ENCODE results near the gene RRP36.

GRCh38 chr6:43016943-43017334 lies 4.5 kb upstream of the RRP36 start:
- TF ChIP-seq CTCF (IDR thresholded peaks at IDR 0.05) (no peak), EZH2 (IDR thresholded peaks at IDR 0.05) (no peak), EZH2phosphoT487 (IDR thresholded peaks at IDR 0.05) (no peak)

All from neural progenitor cell (in vitro differentiated cells).